Panc1 (cell line): ENCODE results near the gene SMAD3.

Source experiments
- POLR2AphosphoS5 ChIP-seq: IDR thresholded peaks from 2 replicates; pipeline ENCODE4 v1.6.1; 2012; ENCODE audit warnings: mild to moderate bottlenecking, low read depth, low read length, moderate library complexity
- REST ChIP-seq, 2 experiments: IDR thresholded peaks; 2 replicates each; pipeline ENCODE4 v1.6.1; 2011 to 2012; ENCODE audit warnings: low read depth in 2 of 2, control low read depth in 1 of 2, low read length in 1 of 2, mild to moderate bottlenecking in 1 of 2, moderate library complexity in 1 of 2; ENCODE audit not compliant: insufficient read depth in 1 of 2
- SIN3A ChIP-seq: IDR thresholded peaks from 2 replicates; pipeline ENCODE4 v1.6.1; 2012; ENCODE audit warnings: low read depth, mild to moderate bottlenecking, low read length, moderate library complexity, borderline replicate concordance; ENCODE audit not compliant: insufficient read depth
- TF ChIP-seq, protein P1 (sequence below): fragments of 450-650 bp; IDR thresholded peaks from 2 replicates; pipeline ENCODE4 v1.5.1; 2017; ENCODE audit warnings: mild to moderate bottlenecking

DNA sequence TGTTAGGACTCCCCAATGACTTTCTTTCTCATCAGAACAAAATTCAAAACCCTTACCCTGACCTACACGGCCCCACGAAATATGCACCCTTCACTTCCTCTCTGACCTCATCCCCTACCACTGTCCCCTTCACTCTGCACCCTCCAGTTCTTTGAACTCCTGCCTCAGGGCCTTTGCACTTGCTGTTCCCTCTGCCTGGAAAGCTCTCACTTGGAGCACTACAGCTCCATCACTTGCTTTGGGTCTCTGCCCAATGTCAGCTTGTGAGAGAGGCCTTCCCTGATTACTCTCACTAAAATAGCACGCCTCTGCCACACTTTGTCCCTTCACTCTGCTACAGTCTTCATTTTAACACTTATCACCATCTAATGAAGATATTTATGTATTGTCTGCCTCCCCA, 32.8 kb upstream of the SMAD3 start:
- TF ChIP-seq, protein P1, sequence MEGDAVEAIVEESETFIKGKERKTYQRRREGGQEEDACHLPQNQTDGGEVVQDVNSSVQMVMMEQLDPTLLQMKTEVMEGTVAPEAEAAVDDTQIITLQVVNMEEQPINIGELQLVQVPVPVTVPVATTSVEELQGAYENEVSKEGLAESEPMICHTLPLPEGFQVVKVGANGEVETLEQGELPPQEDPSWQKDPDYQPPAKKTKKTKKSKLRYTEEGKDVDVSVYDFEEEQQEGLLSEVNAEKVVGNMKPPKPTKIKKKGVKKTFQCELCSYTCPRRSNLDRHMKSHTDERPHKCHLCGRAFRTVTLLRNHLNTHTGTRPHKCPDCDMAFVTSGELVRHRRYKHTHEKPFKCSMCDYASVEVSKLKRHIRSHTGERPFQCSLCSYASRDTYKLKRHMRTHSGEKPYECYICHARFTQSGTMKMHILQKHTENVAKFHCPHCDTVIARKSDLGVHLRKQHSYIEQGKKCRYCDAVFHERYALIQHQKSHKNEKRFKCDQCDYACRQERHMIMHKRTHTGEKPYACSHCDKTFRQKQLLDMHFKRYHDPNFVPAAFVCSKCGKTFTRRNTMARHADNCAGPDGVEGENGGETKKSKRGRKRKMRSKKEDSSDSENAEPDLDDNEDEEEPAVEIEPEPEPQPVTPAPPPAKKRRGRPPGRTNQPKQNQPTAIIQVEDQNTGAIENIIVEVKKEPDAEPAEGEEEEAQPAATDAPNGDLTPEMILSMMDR = no peak
- TF ChIP-seq POLR2AphosphoS5 (no peak), REST (IDR thresholded peaks at IDR 0.05; ENCODE audit: insufficient read depth in 1 of 2, low read depth in 2 of 2, low read length in 1 of 2) (no peak), SIN3A (no peak)
